Endothelial cell of umbilical vein (primary cell): ENCODE measurements around the gene SAXO1. TPM values are rescaled to one million over a fixed set of nuclear protein-coding genes. Genes with fewer than 3 reads are reported as not detected.

ENCODE experiments used
- BruUV-seq: library from RNA; stranded (reverse); fragments of 400-500 nt; replicated peaks from 2 replicates; lab custom pipeline; 2021; lab: Mats Ljungman, UMichigan
- CTCF ChIA-PET: fragments of 300-600, 350-600 bp; sonication (Branson Sonifier 250); formaldehyde crosslinking; loops from one replicate; lab custom pipeline; 2021; ENCODE audit warnings: antibody characterized with exemption, inconsistent platforms; lab: Charles Lee
- POLR2A ChIA-PET: fragments of 300-600, 350-600 bp; sonication (Branson Sonifier 250); formaldehyde crosslinking; loops from one replicate; lab custom pipeline; 2021; ENCODE audit warnings: antibody characterized with exemption, inconsistent platforms; lab: Charles Lee
- DNase-seq: peaks from one replicate; pipeline ENCODE4 v3.0.0-alpha.2; 2011; ENCODE audit warnings: low read depth, low spot score
- FAIRE-seq: peaks from 2 replicates; lab custom pipeline; 2011; peaks lifted over from hg19 to GRCh38; lab: Jason Lieb, UNC
- H2AFZ ChIP-seq: 2 replicates; pipeline ENCODE4 v1.6.0; 2012; ENCODE audit warnings: low read depth, low read length, control low read depth, inconsistent platforms
- H3K27ac ChIP-seq: 2 replicates; pipeline ENCODE4 v1.5.1; 2011; ENCODE audit warnings: low read depth, mild to moderate bottlenecking, control low read depth, low read length, moderate library complexity; ENCODE audit not compliant: insufficient read depth
- H3K27me3 ChIP-seq, 2 experiments: 2 replicates each; pipeline versions ENCODE4 v1.6.0 to v1.6.1; 2011; ENCODE audit warnings: low read length in 2 of 2, mixed read lengths in 1 of 2; ENCODE audit not compliant: control insufficient read depth in 2 of 2, insufficient read depth in 2 of 2
- H3K36me3 ChIP-seq, 2 experiments: 2 replicates in 1 of 2; 3 replicates in 1 of 2; pipeline ENCODE4 v1.5.1; 2011; ENCODE audit warnings: low read length in 2 of 2, mild to moderate bottlenecking in 1 of 2, moderate library complexity in 1 of 2; ENCODE audit not compliant: control insufficient read depth in 2 of 2, insufficient read depth in 2 of 2; ENCODE audit errors: extremely low read depth in 1 of 2
- H3K4me1 ChIP-seq: 3 replicates; pipeline ENCODE4 v1.5.1; 2011; ENCODE audit warnings: mild to moderate bottlenecking, low read length; ENCODE audit not compliant: control insufficient read depth, insufficient read depth; ENCODE audit errors: extremely low read depth
- H3K4me2 ChIP-seq: 2 replicates; pipeline ENCODE4 v1.6.1; 2011; ENCODE audit warnings: low read length, control low read depth, mixed read lengths; ENCODE audit not compliant: insufficient read depth
- H3K4me3 ChIP-seq, 3 experiments: fragments of 200-600 bp in 1 of 3; sonication (generic), shearing (Covaris generic) in 1 of 3; replicated peaks in 1 of 3; 2 replicates each; pipeline ENCODE4 v1.5.1; 2011 to 2016; ENCODE audit warnings: control low read depth in 3 of 3, low read length in 3 of 3, mild to moderate bottlenecking in 2 of 3, inconsistent platforms in 1 of 3, low read depth in 1 of 3, moderate library complexity in 1 of 3; ENCODE audit not compliant: insufficient read depth in 1 of 3
- H3K79me2 ChIP-seq: 2 replicates; pipeline ENCODE4 v1.6.0; 2012; ENCODE audit warnings: low read length, inconsistent platforms; ENCODE audit not compliant: control insufficient read depth, insufficient read depth
- H3K9ac ChIP-seq: replicated peaks from 2 replicates; pipeline ENCODE3; 2011; ENCODE audit warnings: low read length, control low read depth; ENCODE audit not compliant: insufficient read depth; ENCODE audit errors: extremely low read depth
- H3K9me1 ChIP-seq: replicated peaks from 3 replicates; pipeline ENCODE4 v1.6.0; 2011; ENCODE audit warnings: mild to moderate bottlenecking, low read length; ENCODE audit not compliant: control insufficient read depth, insufficient read depth; ENCODE audit errors: extremely low read depth
- H3K9me3 ChIP-seq: replicated peaks from 2 replicates; pipeline ENCODE4 v1.5.1; 2012; ENCODE audit warnings: low read length, inconsistent platforms; ENCODE audit not compliant: control insufficient read depth, insufficient read depth
- H4K20me1 ChIP-seq: replicated peaks from 2 replicates; pipeline ENCODE3; 2011; ENCODE audit warnings: mild to moderate bottlenecking, low read length; ENCODE audit not compliant: control insufficient read depth, insufficient read depth; ENCODE audit errors: extremely low read depth
- EZH2 ChIP-seq: IDR thresholded peaks from 2 replicates; pipeline ENCODE4 v1.6.1; 2012; ENCODE audit warnings: borderline replicate concordance, low read depth, mild to moderate bottlenecking, moderate library complexity, low read length, inconsistent platforms; ENCODE audit not compliant: severe bottlenecking
- FOS ChIP-seq: IDR thresholded peaks from 2 replicates; pipeline ENCODE4 v1.6.1; 2011; ENCODE audit warnings: mild to moderate bottlenecking, low read length, moderate library complexity, borderline replicate concordance; ENCODE audit not compliant: insufficient read depth
- GATA2 ChIP-seq: IDR thresholded peaks from 2 replicates; pipeline ENCODE4 v1.7.0; 2011; ENCODE audit warnings: low read depth, mild to moderate bottlenecking, moderate library complexity, mixed read lengths, low read length; ENCODE audit not compliant: insufficient read length, insufficient read depth
- JUN ChIP-seq: IDR thresholded peaks from 2 replicates; pipeline ENCODE4 v1.6.1; 2011; ENCODE audit warnings: borderline replicate concordance, low read depth; ENCODE audit not compliant: insufficient read length, insufficient read depth
- MAX ChIP-seq: IDR thresholded peaks from 2 replicates; pipeline ENCODE4 v1.6.1; 2011; ENCODE audit not compliant: insufficient read depth, insufficient read length
- MYC ChIP-seq: IDR thresholded peaks from one replicate; pipeline ENCODE4 v1.6.1; 2011; ENCODE audit warnings: mild to moderate bottlenecking, low read depth, low read length
- POLR2A ChIP-seq: IDR thresholded peaks from 2 replicates; pipeline ENCODE4 v1.6.1; 2012; ENCODE audit warnings: low read depth, mild to moderate bottlenecking, control low read depth, low read length
- POLR2AphosphoS5 ChIP-seq: IDR thresholded peaks from 2 replicates; pipeline ENCODE4 v1.6.1; 2012; ENCODE audit warnings: low read depth, mild to moderate bottlenecking, control low read depth, low read length, moderate library complexity; ENCODE audit not compliant: insufficient read depth
- dilution Hi-C: fragments of 300-500 bp; cut with MboI; formaldehyde crosslinking; loops from one replicate; pipeline ENCODE4 v1.15.0; 2019; ENCODE audit warnings: low sequenced_read_pairs; ENCODE audit not compliant: extremely low pct_ligation_motif_present
- intact Hi-C: fragments of 100-400 bp; cut with micrococcal nuclease; formaldehyde crosslinking; loops from one replicate; pipeline ENCODE4 v1.10.0; 2022
- polyA plus RNA-seq, 4 experiments: library from polyadenylated mRNA; depleted of rRNA in 3 of 4; stranded (reverse) in 3 of 4; unstranded in 1 of 4; fragments of >200 nt; gene quantifications; 2 replicates each; pipeline versions ENCODE4 v1.2.1 to v1.2.3, GENCODE V29; 2011 to 2012; ENCODE audit warnings: missing spikeins in 1 of 4
- total RNA-seq: library from RNA; stranded (reverse); gene quantifications from 2 replicates; pipeline ENCODE4 v1.2.3, GENCODE V29; 2021
- TF ChIP-seq, protein P1 (sequence below), 2 donors: IDR thresholded peaks; 1 replicate in 1 of 2; 2 replicates in 1 of 2; pipeline ENCODE4 v1.5.1; 2011; ENCODE audit warnings: low read length in 2 of 2, mild to moderate bottlenecking in 2 of 2, moderate library complexity in 2 of 2, control low read depth in 1 of 2, inconsistent platforms in 1 of 2, low read depth in 1 of 2; ENCODE audit not compliant: insufficient read depth in 1 of 2; ENCODE audit errors: extremely low read depth in 1 of 2

Gene SAXO1
- total and polyA plus RNA-seq, 2 donors (not counting 3 experiments of a cell fraction or from before 2014, with no cell fraction given) = not detected

DNA sequence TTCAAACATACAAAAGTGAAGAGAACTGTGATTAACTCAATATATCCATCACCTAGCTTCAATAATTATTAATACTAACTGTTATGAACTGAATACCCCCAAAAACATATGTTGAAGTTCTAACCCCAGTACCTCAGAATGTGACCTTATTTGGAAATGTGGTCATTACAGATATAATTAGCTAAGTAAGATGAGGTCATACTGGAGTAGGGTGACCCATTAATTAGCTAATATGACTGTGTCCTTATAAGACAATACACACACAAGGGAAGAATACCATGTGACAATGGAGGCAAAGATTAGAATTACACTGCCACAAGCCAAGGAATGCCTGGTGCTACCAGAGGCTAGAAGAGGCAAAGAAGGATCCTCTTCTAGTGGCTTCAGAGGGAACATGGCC lies 24.0 kb upstream of the SAXO1 start:
- Histone ChIP-seq H2AFZ (no peak overlapping the region), H3K9me1 (no peaks in the 10 kb centered on the region), H3K9me3 (no peaks in the 10 kb centered on the region), H3K27ac (no peak overlapping the region), H3K9ac (no peak overlapping the region), H3K4me1 (no peaks in the 10 kb centered on the region), H3K36me3 (peaks cover 4% of the 10 kb centered on the region in 2 experiments), H3K4me2 (no peak overlapping the region), H4K20me1 (no peaks in the 10 kb centered on the region), H3K27me3 (no peaks in the 10 kb centered on the region), H3K4me3 (no peak overlapping the region), H3K79me2 (no peaks in the 10 kb centered on the region)
- intact Hi-C loops = no loop called here
- DNase-seq = no peak
- POLR2A ChIA-PET = no interaction called here
- CTCF ChIA-PET = interaction anchor here (1.3 kb wide), 1 partner anchor 400 kb away, joined by 5 read pairs; no protein-coding TSS in a partner anchor
- dilution Hi-C loops = no loop called here
- FAIRE-seq = no peak
- no TSS peak for BruUV-seq
- TF ChIP-seq JUN (no peak), EZH2 (no peak), GATA2 (no peak)

DNA sequence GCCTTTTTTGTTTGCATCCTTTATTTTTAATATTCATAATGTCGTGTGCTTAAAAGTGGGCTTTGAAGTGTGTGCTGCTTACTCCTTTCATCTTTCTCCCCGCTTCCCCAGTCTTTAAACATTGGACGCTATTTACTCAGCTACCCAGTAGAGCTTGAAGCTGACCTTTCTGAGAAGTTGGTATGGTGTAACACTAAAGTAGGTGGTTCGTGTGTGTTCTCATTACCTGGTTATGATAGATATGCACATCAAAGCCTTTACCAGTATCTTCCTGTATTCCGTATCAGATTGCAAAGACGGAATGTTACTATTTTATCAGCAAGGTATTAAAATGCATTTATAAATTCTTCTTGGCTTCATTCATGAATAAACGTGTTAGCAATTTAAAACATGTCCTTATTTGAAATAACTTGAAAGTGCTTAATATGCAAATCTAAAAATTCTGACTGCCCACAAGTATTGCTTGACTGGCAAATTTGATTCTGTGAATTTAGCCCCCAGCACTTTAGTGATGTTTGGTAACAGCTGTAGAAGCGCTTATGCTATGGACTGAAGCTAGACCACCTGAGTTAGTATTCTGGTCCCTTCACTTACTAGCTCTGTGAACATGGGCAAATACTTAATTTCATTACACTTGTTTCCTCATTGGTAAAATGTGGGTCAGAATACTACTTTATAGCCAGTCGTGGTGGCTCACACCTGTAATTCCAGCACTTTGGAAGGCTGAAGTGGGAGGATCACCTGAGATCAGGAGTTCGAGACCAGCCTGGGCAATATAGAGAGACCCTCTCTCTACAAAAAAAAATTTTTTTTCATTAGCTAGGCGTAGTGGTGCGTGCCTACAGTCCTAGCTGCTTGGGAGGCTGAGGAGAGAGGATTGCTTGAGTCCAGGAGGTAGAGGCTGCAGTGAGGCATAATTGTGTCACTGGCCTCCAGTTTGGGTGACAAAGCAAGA lies 17.9 kb upstream of the SAXO1 start:
- H3K9me1 ChIP-seq = no peaks in the 10 kb centered on the region
- peaks cover 23% of the 10 kb centered on the region for H3K79me2 ChIP-seq
- no peaks in the 10 kb centered on the region for H3K9me3 ChIP-seq
- H3K27me3 ChIP-seq = no peaks in the 10 kb centered on the region
- TF ChIP-seq JUN (no peak), MAX (no peak), EZH2 (no peak), MYC (no peak), POLR2AphosphoS5 (no peak), GATA2 (no peak), POLR2A (no peak), FOS (no peak)
- TF ChIP-seq, protein P1, sequence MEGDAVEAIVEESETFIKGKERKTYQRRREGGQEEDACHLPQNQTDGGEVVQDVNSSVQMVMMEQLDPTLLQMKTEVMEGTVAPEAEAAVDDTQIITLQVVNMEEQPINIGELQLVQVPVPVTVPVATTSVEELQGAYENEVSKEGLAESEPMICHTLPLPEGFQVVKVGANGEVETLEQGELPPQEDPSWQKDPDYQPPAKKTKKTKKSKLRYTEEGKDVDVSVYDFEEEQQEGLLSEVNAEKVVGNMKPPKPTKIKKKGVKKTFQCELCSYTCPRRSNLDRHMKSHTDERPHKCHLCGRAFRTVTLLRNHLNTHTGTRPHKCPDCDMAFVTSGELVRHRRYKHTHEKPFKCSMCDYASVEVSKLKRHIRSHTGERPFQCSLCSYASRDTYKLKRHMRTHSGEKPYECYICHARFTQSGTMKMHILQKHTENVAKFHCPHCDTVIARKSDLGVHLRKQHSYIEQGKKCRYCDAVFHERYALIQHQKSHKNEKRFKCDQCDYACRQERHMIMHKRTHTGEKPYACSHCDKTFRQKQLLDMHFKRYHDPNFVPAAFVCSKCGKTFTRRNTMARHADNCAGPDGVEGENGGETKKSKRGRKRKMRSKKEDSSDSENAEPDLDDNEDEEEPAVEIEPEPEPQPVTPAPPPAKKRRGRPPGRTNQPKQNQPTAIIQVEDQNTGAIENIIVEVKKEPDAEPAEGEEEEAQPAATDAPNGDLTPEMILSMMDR (IDR thresholded peaks at IDR 0.05; ENCODE audit: extremely low read depth in 1 of 2, insufficient read depth in 1 of 2, low read depth in 1 of 2, low read length in 2 of 2) = no peak
- ChIA-PET CTCF (interaction anchor here (1.2 to 4.6 kb wide), 4 partner anchors 23 to 414 kb away, joined by 4 to 82 read pairs (median 22); no protein-coding TSS in a partner anchor), POLR2A (no interaction called here)
- no peak for FAIRE-seq
- dilution Hi-C loops = no loop called here
- H3K4me1 ChIP-seq = peaks cover 16% of the 10 kb centered on the region
- H3K36me3 ChIP-seq = no peaks in the 10 kb centered on the region
- intact Hi-C loops = no loop called here
- H4K20me1 ChIP-seq = no peaks in the 10 kb centered on the region
- H3K9ac ChIP-seq = peak overlapping the region; percentile 83
- peak overlapping the region; percentile 48 to 76 (median 53) for H3K4me3 ChIP-seq
- H3K4me2 ChIP-seq = peak overlapping the region; percentile 73
- H2AFZ ChIP-seq = no peak overlapping the region
- DNase-seq = peak; percentile 17
- H3K27ac ChIP-seq = no peak overlapping the region
- no TSS peak for BruUV-seq
